HG03520 (cell line): ENCODE data around the gene ST8SIA1.
"Not testable (repeated sequence)": the region's sequence is repeated elsewhere in the genome, so short reads cannot be mapped to it uniquely, and the experiment has no call there.

Source experiments
- ATAC-seq: cut with Tn5 transposase; IDR thresholded peaks from one replicate; pipeline ENCODE4 v1.9.1; 2021; ENCODE audit warnings: mild to moderate bottlenecking, moderate library complexity; ENCODE audit not compliant: unreplicated experiment

ST8SIA1 gene

DNA sequence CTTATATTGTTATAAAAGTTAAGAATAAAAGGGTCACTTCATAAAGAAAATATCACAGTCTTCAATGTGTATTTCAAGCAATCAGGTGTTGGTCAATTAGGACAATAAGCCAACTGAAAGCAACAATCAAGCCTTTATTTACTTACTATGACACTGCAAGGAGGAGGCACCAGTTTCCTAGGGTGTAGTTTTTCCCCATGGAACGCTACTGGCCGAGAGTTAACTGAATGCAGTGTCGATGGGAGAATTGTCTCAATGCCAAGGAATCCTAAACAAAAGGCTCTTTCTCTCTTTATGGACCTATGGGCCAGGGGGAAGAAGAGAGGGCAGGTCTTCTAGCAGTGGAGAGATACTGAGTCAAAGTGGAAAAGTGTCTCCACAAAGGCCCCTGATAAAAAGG, 146.1 kb downstream of the ST8SIA1 start:
- no peak for ATAC-seq

DNA sequence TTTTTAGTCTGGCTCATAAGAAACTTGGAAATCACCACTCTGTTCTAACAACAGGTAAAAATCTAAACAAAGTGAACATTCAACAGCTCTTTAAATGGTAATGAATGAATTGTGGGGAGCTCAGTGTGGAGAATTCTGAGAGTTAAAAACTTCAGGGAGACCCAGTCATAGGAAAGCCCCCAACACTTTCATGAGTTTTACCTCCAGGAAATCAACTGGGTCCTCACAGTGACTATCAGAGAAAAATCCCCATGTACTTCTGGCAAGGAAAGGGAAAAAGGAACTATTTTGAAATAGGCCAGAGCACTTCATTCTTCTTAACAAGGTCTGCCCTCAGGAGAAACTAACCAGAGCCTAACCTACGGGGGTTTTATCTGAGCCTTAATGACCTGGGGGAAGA, 153.8 kb downstream of the ST8SIA1 start:
- ATAC-seq = no peak

DNA sequence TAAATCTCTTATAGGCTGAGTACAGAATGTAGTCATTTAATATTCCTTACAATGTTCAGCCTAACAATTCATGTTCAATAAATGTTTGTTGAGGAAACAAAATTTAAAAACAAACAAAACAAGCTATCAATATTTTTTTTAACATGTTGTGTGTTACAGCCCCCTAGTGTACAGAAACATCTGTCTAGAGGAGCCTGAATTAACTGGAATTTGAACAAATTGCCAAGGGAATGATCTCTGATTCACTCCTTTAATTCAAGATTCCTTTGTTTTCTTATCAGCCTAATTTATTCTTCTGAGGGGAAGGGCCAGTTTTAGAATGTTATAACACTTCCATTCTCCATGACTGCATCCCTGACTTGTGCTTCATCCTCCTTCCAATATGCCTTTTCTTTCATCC, 161.3 kb downstream of the ST8SIA1 start:
- ATAC-seq = no peak

DNA sequence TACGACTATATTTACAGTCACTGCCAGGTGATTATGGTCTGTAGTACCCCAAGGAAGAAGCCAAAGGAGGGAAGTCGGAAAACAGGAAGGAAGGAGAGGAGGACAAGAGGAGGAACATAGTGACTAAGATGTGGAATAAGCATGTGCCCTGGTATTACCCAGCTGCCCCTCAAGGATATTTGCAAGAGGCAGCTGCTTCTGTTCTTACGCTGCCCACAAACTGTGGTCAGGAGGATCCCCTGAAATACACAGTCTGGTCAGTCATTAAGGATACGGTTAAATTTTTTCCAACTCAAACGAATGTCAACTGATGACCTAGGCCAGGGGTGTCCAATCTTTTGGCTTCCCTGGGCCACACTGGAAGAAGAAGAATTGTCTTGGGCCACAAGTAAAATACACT, 162.0 kb downstream of the ST8SIA1 start:
- ATAC-seq = no peak

DNA sequence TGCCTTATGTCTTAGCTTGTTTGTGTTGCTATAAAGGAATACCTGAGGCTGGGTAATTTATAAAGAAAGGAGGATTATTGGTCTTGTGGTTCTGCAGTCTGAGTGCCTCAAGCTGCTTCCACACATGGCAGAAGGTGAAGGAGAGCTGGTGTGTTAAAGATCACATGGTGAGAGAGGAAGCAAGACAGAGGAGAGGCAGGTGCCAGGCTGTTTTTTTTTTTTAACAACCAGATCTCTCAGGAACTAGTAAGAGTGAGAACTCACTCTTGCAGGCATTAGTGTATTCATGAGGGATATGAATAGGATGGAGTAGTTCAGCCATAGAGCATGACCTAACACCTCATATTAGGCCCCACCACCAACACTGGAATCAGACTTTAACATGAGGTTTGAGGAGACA, 165.1 kb downstream of the ST8SIA1 start:
- ATAC-seq = no peak

DNA sequence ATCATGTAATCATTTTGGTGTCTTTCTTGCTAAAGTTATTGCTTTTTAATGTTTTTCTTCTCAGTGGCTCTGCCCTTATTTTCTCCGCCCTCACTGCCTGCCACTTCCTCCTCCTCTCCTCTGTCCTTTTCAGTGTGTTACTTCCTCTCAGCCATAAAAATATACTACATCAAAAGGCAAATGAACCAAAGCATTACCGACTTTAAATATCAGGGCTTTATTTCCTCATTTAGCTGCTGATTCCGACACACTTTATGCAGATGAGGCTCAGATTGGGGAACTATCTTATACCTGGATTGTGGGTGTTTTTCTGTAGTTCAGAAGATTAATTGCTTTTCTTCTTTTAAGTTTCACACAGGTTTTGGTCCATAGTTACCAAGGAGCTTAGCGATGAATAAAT, 170.4 kb downstream of the ST8SIA1 start:
- no peak for ATAC-seq

DNA sequence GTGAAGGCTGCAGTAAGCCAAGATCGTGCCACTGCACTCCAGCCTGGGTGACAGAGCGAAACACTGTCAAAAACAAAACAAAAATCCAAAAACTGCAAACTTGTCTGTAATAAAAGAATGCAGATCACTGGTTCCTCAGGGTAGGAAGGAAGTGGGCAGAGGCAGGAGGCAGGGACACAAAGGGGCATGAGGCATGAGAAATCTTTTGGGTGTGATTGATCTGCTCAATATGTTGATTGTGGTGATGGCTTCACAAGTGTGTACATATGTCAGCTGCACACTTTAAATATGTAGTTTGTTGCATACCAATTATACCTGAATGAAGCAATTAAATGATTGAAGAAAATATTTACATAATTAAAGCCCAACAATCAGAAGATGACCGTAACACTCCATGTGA, 170.9 kb downstream of the ST8SIA1 start:
- no peak for ATAC-seq

DNA sequence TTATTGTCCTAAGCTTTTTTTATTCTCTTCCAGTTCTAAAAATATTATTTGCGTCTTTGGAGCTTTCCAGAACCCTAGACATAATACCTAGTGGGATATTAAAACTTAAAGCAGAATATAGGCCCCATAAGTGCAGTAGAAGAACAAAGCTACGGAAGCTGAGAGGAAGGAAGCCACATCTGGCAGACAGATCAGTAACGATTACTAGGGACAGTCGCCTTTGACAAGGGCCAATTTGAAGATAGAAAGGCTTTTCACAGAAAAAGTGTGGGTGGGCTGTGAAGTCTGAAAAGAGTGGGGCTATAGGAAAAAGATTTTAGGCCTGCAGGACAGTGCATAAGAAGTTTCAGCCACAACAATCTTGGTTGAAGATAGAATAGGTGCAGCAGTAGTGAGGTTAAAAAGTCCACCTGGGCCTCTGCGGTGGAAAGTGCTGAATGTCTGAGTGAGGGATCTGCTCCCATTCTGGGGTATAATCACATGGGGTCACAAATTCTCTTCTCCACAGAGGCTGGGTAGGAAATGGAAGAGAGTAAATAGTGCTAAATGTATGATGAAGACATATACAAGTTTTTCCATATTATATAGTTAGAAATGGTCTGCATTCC, 174.0 kb downstream of the ST8SIA1 start:
- no peak for ATAC-seq

DNA sequence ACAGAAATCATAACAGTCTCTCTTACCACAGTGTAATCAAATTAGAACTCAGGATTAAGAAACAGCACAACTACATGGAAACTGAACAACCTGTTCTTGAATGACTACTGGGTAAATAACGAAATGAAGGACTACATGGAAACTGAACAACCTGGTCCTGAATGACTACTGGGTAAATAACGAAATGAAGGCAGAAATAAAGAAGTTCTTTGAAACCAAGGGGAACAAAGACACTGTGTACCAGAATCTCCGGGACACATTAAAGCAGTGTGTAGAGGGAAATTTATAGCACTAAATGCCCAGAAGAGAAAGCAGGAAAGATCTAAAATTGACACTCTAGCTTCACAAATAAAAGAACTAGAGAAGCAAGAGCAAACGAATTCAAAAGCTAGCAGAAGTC, 185.2 kb downstream of the ST8SIA1 start:
- not testable (repeated sequence) for ATAC-seq

DNA sequence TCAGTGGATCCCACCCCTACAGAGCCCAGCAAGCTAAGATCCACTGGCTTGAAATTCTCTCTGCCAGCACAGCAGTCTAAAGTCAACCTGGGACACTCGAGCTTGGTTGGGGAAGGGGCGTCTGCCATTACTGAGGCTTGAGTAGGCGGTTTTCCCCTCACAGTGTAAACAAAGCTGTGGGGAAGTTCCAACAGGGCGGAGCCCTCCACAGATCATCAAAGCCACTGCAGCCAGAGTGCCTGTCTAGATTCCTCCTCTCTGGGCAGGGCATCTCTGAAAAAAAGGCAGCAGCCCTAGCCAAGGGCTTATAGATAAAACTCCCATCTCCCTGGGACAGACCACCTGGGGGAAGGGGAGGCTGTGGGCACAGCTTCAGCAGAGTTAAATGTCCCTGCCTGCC, 187.8 kb downstream of the ST8SIA1 start:
- ATAC-seq = not testable (repeated sequence)
